HPDE6-E6E7 (cell line): ENCODE data around the gene THAP4.

Source experiments
- DNase-seq: peaks from one replicate; pipeline ENCODE4 v3.0.0; 2011; ENCODE audit warnings: missing footprints; ENCODE audit errors: extremely low spot score

Gene THAP4

DNA sequence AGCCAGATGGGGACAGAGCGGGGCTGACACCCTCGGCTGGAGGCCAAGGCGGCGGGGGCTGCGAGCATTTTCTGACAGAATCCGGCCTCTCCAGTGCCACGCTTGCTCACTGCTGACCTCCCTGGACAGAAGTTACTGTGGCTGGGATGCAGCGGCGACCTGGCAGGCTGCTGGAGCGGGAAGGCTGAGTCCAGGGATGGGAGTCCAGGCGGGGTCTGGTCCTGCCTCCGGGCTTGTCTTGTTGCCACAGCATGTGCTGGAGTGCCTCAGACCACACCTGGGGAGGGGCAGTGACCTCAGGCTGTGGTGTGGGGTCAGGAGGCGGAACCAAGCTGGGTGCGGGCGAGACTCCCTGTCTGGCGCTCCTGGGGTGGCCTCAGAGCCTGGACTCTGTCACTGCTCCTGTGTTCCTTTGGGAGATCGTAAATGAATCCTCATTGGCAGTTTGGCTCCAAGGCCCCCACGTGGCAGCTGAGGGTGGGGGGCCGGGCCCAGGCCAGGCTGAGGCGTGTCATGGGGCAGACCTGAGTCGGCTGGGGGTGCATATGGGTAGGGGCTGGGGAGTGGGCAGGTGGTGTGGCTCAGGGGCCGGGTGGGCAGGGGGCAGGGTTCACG is 72.9 kb downstream of the THAP4 start:
- no peak for DNase-seq

DNA sequence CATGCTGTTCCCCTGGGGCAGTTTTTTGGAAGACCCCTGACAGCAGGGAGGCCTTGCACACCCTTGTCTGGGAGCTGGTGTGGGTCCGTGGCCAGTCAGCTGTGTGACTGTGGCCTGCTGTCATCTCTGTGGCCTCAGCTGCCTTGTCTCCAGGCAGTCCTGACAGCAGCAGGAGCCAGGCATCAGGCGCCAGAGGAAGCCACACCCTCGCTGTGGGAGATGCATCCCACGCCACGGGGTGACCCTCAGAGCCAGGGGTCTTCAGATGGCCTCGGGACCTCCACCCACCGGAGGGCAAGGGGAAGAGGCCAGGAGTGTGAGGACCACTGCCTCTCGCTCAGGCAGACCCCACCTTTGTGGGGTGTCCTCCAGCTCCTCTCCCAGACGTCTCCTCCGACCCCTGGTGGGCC is 73.4 kb downstream of the THAP4 start:
- DNase-seq, result no peak

DNA sequence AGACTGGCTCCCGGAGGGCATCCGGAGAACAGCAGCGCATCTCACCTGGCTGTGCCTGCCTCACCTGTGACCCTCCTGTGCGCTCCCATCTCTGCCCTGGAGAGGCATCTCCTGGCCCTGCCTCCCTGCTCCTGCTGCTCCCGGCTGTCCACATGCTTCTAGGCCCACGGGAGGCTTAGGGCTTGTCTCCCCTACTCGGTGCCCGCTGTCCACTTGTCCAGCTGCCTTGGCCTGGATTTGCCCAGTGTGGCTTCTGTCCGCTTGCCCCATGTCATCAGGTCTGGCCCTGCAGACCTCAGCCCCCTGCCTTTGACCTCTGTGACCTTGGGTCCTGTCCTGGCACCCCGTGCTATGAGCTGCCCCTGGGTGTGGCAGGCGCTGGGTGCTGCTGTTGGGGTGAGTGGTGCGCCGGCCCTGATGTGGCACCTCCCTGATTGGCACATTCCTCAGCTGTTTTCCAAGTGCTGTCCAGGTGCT is 73.9 kb downstream of the THAP4 start:
- DNase-seq, result no peak

DNA sequence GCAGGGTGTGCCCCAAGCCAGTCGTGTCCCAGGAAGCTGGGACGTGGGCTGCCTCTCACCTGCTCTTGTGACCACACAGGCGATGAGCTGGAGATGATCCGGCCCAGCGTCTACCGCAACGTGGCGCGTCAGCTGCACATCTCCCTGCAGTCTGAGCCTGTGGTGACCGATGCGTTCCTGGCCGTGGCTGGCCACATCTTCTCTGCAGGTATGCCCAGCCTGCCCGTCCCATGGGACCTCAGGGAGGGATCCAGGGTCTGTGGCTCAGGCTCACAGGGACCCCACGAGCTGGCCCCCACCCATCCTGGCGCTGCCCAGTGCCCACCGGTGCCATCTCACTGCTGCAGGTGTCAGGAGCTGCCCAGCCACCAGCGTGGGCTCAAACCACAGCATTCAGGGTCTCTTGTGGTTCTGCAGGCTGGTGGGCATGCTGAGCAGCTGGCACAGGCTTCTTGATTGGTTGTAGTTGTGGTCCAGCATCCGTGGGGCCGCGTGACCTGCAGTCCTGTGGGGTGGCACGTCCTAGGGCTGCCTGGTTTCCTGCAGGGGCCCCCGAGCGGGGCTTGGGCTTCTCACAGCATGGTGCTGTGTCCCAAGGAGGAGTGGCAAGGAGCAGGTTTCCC is 74.6 kb downstream of the THAP4 start:
- no peak for DNase-seq

DNA sequence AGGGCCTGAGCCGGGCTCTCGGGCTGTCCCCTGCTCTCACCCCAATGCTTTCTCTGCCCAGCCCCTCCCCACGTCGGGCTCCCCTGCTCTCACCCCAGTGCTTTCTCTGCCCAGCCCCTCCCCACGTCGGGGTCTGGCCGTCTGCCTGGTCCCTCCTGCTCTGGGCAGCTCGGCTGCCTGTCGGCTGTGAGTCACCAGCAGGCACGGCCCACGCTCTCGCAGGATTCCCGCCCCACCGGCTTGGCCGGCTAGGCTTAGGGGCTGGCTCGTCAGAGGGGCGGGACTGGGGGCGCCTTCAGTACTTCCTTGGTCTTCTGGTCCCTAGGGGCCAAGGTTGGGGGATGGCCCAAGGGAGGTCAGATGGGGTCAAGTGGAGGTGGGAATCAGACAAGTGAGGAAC is 75.1 kb downstream of the THAP4 start:
- DNase-seq, result peak; percentile 82

DNA sequence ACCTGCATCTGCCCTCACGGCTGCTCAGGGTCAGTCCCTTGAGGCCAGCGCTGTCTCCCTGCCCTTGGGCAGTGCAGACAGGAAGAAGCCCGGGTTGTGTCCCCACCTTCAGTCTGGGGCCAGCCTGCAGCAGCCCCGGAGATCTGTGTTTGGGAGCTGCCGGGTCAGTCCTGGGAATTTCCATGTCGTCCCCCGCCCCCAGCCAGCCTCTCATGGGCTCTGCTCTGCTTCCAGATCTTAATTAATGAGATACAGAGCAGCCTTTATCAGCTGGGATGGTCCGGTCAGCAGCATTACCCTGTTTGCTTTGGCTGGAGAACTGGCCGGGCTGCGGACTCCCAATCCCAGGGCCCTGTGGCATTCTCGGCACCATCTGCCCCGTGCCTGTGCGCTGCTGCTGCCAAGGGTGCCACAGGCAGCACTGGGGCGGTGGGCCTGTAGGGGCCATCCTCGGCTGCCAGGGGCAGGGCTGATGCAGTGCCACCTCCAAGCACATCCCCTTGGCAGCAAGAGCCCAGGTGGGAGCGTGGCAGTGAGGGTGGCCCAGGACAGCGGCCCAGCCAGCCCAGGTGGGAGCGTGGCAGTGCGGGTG is 76.0 kb downstream of the THAP4 start:
- DNase-seq, result no peak

DNA sequence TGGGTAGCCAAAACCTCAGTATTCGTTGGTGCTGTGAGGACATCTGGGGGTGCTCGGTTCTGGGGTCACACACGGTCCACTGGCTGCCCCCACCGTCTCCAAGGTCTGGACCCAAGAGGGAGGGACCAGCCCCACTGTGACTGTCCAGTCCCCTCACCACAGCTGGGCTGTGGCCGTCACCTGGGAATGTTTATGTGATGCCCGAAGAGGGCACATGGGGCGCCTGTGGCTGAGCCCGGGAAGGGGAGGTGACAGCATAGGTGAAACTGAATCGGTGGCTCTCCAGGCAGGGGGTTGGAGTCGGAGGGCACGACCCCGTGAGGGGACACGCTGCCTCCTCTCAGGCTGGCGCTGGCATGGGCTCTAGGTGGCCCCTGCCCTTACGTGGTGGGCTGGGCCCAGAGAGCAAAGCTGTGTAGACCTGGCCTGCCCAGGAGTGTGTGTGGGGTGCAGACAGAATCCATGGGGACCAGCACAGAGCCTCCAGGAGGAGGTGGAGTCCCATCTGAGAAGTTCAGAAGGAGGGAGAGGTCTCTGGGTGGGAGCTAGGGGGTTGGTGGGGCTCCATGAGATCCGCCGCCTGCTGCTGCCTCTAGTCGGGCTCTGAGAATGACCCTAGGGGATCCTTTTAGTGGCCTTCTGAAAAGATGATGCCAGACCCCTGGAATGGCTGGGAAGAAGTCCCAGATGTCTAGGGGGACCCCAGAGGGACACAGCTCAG is 76.6 kb downstream of the THAP4 start:
- no peak for DNase-seq

DNA sequence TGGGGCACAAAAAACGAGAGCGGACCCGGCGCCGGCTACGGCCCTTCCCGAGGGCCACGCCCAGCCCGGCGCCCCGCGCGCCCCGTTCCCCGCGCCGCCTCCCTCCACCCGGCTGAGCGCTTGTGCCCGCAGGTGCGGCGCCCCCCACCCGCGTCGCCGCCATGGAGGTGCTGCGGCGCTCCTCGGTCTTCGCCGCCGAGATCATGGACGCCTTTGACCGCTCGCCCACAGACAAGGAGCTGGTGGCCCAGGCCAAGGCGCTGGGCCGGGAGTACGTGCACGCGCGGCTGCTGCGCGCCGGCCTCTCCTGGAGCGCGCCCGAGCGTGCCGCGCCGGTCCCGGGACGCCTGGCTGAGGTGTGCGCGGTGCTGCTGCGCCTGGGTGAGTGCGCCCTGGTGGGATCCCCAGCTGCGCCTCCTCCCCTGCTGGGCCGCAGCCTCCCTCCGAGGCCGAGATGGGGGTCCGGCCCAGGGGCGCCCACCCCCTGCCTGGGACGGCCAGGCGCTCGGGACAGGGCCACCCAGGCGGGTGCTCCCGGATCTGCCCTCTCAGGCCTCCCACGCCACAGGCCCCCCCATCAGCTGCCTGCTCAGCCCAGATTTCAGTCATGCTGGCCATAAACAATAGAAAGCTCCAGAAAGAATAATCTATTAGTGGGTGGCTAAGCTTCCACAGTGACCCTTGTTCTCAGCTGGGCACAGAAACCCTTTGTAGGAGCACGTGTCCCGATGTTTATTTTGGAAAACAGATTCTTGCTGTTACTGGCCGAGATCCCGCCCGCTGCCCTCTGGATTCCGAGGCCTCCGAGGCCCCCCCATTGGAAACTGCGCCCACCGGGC is 77.4 kb downstream of the THAP4 start:
- DNase-seq, result peak; percentile 54

DNA sequence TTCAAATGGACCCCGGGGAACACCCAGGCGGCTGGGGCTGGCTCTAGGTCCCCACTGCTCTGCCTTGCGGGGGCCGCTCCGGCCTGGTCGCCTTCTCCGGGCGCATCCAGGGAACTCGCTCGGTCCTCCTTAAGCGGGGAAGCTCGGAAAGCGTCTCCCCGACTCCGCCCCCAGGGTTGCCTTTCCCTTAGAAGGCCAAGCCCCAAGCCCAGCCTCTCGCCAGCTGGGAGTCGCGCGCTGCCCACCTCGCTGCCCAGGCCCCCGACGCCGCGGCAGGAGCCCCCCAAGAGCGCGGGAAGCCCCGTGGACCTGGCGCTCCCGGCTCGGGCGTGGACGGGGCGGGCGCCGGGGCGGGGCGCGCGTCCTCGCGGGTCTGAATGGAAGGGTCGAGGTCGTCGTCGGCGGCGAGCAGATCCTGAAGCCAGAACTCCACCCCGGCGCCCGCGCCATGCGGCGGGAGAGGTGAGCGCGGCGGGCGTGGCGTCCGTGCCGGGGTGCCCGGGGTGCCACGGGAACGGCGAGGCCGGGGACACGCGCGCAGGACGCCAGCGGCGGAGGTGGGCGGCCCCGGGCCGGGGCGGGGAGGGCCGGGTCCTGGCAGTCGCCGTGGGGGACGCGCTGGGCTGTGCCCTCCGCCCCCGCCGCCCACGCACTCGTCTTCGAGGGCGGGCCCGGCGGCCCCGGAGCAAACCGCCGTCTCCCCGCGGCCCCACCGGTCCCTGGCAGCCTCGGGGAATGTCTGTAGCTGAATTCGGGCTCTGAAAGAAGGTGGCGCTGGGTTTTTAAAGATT is 78.2 kb downstream of the THAP4 start, which contains the start of gene BOK:
BOK (plus strand) TSS at position 214 of the 791 bp plus-strand sequence. CDS start 739 bp downstream, outside the sequence.
- peak; percentile 76 for DNase-seq

DNA sequence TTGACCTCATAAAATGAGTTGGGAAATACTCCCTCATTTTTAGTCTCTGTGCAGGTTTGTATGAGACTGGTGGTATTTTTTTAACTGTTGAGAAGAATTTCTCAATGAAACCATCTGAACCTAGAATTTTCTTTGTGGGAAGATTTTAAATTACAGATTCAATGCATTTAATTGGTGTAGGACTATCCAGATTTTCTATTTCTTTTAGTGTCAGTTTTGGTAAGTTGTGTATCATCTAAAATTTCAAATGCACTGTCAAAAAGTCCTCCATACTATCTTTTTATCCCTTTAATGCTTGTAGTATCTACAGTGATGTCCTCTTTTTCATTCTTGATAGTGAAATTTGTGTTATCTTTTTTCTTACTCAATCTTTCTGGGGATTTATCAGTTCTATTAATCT is 80.2 kb downstream of the THAP4 start:
- no peak for DNase-seq

DNA sequence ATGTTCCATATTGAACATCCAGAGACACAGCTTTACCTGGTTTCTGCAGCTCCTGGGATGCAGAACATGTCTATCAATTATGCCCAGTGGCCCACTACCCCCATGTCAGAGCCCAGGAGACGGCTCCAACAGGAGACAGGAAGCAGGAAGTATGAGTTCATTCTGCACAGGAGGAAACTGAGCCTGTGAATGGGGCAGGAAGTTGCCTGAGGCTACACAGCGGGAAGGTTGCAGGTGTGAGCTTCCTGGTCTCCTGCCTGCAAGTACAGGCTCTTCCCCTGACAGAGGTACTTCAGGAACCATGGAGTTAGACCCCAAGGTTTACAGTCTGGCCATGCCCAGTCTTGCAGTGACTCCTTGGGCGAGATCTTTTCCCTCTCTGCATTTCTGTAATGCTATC is 81.2 kb downstream of the THAP4 start:
- peak; percentile 60 for DNase-seq

DNA sequence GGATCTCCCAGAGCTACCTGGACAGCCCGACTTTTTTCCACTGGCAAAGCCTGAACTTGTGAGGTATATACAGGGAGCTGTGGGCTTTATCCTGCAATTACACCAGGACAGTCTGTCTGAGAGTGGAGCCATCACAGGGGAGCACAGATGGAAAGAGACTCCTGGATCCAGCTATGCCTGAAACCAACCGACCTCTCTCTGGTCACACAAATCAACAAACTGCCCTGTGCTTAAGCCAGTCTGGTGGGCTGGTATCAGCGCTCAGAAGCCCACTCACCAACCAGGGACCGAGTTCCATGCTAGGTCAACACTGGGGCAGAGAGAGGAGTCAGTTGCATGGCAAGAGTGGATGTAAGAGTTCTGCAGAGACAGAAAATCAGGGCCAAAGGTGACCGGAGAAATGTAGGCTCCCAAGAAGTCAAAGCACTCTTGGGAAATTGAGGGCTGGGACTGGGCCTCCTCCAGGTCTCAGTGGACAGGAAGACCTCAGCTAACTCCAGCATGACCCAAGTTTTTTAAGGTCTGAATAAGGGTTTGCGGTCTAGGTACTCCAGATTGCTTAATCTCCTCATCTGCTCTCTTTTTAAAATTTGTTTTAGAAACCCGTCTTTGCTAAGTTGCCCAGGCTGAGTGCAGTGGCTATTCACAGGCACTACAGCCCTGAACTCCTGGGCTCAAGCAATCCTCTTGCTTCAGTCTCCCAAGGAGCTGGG is 82.2 kb downstream of the THAP4 start:
- DNase-seq, result no peak

DNA sequence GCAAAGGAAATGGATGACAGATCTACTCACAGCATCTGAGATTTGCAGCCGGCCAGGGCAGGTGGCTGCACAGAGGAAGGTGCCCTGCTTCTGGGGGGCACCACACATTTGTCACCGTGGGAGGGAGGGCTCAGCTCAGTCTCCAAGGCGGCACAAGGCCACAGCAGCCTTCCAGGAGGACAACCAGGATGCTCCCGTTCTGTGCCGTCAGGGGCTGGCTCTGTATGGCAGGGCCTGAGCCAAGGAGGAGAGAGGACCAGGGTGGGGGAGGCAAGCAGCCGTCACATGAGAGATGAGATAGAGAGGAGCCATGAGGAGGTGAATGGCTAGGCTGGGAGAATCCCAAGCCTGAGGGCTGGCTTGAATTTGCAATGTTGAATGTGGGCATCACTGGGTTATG is 83.0 kb downstream of the THAP4 start:
- DNase-seq, result no peak

DNA sequence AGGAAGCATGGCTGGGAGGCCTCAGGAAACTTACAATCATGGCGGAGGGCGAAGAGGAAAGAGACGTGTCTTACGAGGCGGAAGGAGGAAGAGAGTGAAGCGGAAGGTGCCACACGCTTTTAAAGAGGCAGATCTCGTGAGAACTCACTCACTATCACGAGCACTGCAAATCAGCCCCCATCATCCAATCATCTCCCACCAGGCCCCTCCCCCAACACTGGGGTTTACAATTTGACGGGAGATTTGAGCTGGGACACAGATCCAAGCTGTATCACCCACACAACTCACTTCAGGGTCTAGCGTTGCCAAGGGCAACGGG is 83.5 kb downstream of the THAP4 start:
- DNase-seq, result no peak

DNA sequence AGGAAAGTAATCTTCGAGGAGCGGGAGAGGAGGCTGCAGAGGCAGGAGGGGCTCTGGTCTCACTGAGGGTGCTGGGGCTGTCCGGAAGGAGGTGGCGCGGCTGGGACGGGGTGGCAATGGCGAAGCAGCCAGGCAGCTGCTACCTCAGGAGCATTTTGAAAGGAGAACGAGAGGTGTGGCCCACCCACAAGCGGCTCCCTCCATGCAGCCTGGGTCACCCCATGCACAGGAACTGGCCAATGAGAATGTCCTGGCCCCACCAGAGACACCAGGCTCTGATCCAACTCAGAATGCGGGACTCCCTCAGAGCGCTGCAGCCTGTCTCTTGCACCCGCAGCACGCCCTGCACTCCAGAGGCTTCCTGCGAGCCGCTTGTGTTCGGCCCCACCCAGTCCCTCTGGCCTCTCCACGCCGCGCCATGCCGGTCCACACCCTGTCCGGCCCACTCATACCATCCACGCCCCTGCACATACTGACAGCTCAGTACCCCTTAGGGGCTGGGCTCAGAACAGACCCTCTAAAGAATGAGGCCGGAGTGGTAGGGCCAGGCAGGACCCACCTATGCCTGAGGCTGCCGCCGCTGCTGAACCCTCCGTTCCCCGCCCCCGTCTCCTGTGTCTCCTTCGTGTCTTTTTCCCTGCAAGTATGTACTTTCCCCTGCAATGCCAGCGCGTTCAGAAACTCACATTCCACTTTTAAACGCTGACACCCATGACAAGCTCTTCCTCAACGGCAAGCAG is 84.8 kb downstream of the THAP4 start:
- no peak for DNase-seq

DNA sequence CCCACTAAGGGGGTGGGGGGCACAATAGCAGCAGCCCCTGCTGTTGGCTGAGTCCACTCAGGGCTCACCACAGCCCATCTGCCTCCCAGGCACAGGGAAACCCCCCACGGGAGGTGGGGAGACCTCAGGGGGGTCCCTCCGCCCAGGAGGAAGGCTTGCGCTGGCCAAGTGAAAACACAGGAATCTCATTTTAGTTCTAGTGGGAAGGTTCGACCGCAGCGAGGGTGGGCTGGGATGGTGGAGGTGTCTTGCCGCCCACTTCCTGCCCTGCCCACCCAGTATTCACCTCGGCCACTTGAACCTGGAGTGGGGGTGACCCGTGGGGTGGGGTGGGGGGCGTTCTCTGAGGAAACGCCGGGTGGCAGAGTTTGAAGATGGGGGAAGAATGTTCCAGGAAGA is 85.4 kb downstream of the THAP4 start:
- DNase-seq, result no peak

DNA sequence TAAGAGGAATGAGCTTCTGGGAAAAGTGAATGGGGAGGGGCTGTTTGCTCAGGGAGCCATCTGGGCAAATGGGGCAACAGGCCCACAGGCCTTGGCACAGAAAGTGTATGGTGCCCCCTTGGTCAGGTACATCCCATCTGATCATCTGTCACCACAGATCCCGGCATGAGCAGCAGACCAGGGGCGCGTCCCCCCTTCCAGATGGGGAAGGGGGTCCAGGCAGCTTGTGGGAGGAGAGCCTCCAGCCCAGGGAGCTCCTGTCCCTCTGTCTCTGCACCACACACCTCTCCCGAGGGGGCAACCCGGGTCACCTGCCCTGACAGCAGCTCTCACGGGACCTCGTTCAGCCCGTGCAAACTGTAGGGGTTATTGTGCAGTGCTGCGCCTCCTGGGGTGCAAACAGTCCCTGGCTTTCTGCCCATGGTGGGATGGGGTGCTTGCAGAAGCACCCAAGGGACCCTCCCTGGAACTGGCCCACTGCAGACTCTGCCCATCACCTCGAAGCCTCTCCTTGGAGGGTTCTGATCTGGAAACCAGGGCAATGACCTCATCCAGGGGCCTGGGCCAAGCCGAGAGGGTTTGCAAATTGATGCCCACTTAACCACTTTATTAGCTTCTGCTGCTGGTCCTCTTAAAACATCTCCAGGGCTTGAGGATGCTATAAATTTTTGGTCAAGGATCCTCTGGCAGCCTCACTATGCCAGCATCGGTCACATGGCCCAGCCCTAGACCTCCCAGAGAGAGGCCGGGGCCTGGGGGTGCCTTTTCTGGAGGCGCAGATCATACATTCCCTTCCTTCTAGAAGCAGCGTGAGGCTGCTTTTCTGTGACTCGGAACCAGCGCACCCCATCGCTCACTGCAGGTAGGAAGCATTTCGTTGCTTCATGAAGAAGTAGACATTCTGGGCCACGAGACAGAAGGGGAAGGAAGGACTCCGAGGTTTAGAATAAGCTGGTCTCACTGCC is 86.1 kb downstream of the THAP4 start:
- DNase-seq, result no peak

DNA sequence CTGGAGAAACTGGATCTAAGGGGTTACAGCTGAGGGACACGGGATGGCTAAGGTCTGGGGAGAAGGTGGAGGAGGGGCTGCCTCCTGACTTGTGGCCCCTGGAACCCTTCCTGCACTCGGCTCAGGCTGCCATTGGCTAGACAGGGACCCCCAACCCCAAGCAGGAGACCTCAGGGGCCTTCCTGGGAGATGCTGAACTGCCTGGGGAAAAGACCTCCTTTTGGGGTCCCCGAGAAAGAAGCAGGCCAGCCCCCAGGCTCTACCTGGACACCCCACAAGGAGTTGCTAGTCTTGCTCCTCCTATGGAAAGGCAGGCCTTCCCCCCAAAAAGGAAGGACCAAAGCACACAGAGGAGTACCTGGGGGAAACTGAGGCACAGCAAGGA is 88.5 kb downstream of the THAP4 start:
- DNase-seq, result no peak
